Activated CD4-positive, alpha-beta T cell treated with anti-CD3 and anti-CD28 coated beads, Interleukin-2, amount 10 ng/mL, durations not matched to agents 24 days and 14 days (primary cell): Measurements from ENCODE around the gene HOXC10. TPM values are rescaled to one million over a fixed set of nuclear protein-coding genes. Genes with fewer than 3 reads are reported as not detected.
A peak's percentile ranks its signal among the peaks of the same experiment; 100 is the strongest.

Experiments used
- DNase-seq: peaks from one replicate; pipeline ENCODE4 v3.0.0; 2022
- H3K27ac Mint-ChIP-seq: one replicate; pipeline ENCODE4 v1.8.0; 2022; ENCODE audit warnings: mild to moderate bottlenecking, mixed read lengths
- H3K27me3 Mint-ChIP-seq: one replicate; pipeline ENCODE4 v1.8.0; 2022; ENCODE audit warnings: mixed read lengths
- H3K36me3 Mint-ChIP-seq: one replicate; pipeline ENCODE4 v1.8.0; 2022; ENCODE audit warnings: low read depth, mild to moderate bottlenecking, mixed read lengths
- H3K4me1 Mint-ChIP-seq: one replicate; pipeline ENCODE4 v1.8.0; 2021; ENCODE audit warnings: mixed read lengths
- H3K4me3 Mint-ChIP-seq: one replicate; pipeline ENCODE4 v1.8.0; 2022; ENCODE audit warnings: mild to moderate bottlenecking, moderate library complexity, mixed read lengths
- H3K9me3 Mint-ChIP-seq: one replicate; pipeline ENCODE4 v1.8.0; 2021; ENCODE audit warnings: mixed read lengths
- intact Hi-C: fragments of 100-400 bp; cut with micrococcal nuclease; formaldehyde crosslinking; loops from one replicate; pipeline ENCODE4 v1.15.1; 2023
- total RNA-seq: library from RNA; stranded (reverse); gene quantifications from 2 replicates; pipeline ENCODE4 v1.2.3, GENCODE V29; 2022

Gene HOXC10
- not detected in 2 replicates for total RNA-seq

DNA sequence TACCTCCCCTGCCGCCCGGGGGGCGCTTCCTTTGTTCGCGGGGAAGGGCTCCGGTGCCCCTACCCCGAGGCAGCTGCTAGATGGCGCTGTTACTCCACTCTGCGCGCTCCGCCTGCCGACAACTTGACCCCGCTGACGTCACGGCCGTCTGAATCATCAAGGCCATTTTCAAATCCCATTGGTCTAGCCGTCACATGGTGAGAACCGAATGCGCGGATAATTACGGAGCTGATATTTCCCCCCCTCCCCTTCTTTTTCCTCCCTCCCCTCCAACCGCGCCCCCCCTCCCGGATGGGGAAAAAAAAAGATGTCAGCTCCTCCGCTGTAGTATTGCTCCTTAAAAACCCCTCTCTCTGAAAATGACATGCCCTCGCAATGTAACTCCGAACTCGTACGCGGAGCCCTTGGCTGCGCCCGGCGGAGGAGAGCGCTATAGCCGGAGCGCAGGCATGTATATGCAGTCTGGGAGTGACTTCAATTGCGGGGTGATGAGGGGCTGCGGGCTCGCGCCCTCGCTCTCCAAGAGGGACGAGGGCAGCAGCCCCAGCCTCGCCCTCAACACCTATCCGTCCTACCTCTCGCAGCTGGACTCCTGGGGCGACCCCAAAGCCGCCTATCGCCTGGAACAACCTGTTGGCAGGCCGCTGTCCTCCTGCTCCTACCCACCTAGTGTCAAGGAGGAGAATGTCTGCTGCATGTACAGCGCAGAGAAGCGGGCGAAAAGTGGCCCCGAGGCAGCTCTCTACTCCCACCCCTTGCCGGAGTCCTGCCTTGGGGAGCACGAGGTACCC, at the start of gene HOXC10:
Gene HOXC10 (plus strand): TSS at position 246 of the 791 bp plus-strand sequence. CDS start 114 bp downstream, at position 360.
- Mint-ChIP-seq H3K4me3 (peak within 1 kb of the TSS; percentile 59), H3K27ac (peak within 1 kb of the TSS; percentile 81)

DNA sequence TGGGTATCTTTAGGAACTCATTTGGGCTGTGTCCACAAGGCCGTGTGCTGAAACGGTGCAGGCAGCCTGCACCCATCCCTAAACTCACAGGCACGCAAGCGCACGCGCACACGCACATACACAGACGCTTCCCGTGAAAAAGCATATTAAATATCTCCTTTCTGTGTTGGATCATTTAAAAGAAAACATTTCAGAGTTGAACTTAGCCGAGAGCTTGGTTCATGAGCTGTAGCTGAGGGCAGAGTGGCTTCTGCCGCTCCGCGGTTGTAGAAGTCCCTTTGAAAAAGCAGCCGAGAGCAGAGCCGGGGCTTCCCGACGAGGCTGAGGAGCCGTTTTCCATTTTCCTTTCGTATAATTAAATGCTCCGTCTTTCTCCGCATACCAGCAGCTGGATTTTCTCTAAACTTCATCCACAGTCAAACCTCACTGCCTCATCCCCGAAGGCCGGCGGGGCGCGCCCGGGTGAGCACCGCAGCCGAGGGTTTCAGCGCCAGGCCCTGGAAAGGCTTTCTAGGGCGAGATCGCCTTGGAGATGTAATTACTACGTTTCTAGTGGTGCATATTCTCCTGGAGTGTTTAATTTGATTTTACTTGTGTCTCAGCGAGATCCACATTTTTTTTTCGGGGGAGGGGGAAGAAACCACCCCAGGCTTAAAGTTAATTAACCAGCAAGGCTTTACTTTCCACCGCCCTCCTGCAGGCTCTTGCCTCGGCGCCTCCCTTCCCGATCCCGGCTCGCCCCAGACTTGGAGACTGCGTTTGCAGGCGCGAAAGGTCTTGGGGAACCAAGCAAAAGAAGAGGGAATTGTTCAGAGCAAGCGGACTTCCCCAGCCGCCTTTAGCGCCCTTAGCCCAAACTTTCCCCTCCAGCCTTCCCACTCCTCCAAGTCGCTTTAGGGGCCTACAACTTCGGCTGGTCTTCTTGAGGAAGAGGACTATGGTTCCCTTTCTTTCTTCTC, 49.3 kb upstream of the HOXC10 start:
- H3K4me3 Mint-ChIP-seq = no peak overlapping the region
- H3K4me1 Mint-ChIP-seq = peaks cover 2% of the 10 kb centered on the region
- H3K27me3 Mint-ChIP-seq = peaks cover 88% of the 10 kb centered on the region
- intact Hi-C loops = loop anchor here (2.0 to 10.0 kb wide), 2 partner anchors 15 to 59 kb away; no protein-coding TSS in a partner anchor
- peak overlapping the region; percentile 41 for H3K27ac Mint-ChIP-seq
- H3K9me3 Mint-ChIP-seq = peaks cover 7% of the 10 kb centered on the region
- no peak for DNase-seq
- H3K36me3 Mint-ChIP-seq = no peaks in the 10 kb centered on the region

More for the DNA sequence above, at the start of gene HOXC10:
- DNase-seq = peak; percentile 90
- peaks cover 92% of the 10 kb centered on the region for H3K27me3 Mint-ChIP-seq
- peaks cover 24% of the 10 kb centered on the region for H3K4me1 Mint-ChIP-seq
- H3K36me3 Mint-ChIP-seq = peaks cover 2% of the 10 kb centered on the region
- intact Hi-C loops = loop anchor here (10.0 kb wide), 1 partner anchor 290 kb away; no protein-coding TSS in a partner anchor
- no peaks in the 10 kb centered on the region for H3K9me3 Mint-ChIP-seq

DNA sequence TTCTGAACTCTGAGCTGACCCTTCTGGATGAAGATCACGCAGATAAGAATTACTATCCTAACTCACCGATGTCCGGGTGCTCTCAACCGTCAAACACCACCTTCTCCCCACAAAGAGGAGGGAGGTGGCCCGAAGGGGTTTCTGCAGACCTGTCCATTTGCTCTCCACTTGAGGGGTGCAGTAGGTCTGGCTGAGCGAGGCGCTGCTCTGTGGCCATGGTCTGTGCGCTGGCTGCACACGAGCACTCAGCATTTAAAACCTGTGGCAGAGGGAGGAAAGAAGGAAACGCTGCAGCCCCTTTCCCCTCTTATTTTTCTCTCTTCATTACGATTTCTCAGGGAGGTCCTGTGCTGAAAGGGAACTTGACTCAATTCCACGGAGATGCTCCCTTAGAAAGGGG, 47.8 kb upstream of the HOXC10 start:
- Mint-ChIP-seq H3K36me3 (no peaks in the 10 kb centered on the region), H3K27me3 (peaks cover 88% of the 10 kb centered on the region)
- intact Hi-C loops = loop anchor here (2.0 to 10.0 kb wide), 2 partner anchors 14 to 58 kb away; no protein-coding TSS in a partner anchor

DNA sequence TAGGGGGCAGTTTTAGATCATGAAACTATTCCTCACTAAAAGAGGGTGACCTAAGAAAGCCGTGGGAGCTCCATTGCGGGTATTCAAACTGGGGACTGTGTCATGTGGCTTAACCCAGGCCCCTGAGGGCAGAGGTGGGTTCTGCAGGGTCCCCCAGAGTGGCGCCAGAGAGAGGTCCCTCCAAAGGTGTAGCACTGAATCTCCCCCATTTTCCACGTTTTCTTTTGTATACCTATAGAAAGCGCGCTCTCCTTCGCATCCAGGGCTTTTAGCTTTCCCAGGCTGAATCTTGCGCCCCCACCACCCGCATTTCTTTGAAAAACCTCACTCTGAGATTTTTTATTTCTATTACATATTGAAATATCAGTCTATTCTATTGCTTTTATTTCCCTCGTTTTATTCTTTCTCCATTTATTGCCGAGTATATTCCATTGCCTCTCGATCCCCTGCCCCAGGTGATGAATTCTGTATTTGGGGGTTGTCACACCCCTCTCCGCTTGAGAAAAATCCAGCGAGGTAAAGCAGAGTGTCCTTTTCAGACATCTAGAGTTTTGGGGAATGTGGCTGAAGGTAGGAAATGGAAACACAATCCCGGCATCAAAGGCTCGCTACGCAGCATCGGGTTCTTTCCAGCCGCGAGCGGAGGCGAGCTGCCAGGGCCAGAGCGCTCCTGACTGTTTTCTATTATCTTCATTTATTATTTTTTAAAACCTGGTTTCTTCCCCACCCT, 47.2 kb upstream of the HOXC10 start:
- intact Hi-C loops = loop anchor here (2.0 to 10.0 kb wide), 2 partner anchors 13 to 57 kb away; no protein-coding TSS in a partner anchor
- Mint-ChIP-seq H3K9me3 (peaks cover 7% of the 10 kb centered on the region), H3K4me1 (peaks cover 2% of the 10 kb centered on the region), H3K27me3 (peaks cover 87% of the 10 kb centered on the region), H3K36me3 (no peaks in the 10 kb centered on the region), H3K4me3 (no peak overlapping the region), H3K27ac (peak overlapping the region; percentile 15)
- no peak for DNase-seq

More for the DNA sequence above, 47.8 kb upstream of the HOXC10 start:
- peaks cover 2% of the 10 kb centered on the region for H3K4me1 Mint-ChIP-seq
- H3K27ac Mint-ChIP-seq = no peak overlapping the region
- H3K4me3 Mint-ChIP-seq = no peak overlapping the region
- peaks cover 7% of the 10 kb centered on the region for H3K9me3 Mint-ChIP-seq
- no peak for DNase-seq

DNA sequence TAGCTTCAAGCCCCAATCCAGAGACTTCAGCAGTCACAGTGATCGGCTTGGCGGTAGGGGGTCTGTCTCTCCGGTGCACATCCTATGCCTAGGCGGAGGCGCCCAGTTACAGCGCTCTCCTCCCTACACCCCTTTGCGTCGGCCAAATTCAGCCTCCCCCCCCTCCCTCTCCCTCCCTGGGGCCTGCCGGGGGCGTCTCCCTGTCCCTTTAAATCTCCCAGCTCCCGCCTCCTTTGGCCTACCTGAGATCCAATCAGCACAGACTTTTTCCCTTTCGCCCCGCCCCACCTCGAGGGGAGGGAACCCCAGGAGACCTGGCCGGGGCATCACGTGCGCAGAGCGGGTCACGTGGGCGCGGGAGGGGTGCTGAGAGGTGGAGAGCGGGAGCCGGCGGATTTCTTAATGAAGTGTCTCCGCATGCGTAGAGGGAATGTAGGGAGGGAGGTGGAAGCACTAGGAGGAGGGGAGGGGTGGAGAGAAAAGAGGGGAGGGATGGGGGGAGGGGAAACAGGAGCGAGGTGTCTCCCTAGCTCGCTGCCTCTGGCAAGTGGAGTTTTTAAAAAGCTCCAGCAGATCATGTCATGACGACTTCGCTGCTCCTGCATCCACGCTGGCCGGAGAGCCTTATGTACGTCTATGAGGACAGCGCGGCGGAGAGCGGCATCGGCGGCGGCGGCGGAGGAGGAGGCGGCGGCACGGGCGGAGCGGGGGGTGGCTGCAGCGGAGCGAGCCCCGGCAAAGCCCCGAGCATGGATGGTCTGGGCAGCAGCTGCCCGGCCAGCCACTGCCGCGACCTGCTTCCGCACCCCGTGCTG, 46.4 kb upstream of the HOXC10 start, which contains the start of gene HOXC13:
Gene HOXC13 (plus strand): TSS at position 506 of the 815 bp plus-strand sequence. CDS start 76 bp downstream, at position 582.
- Mint-ChIP-seq H3K27ac (no peak within 1 kb of the TSS), H3K36me3 (no peaks in the 10 kb centered on the region), H3K4me1 (peaks cover 2% of the 10 kb centered on the region), H3K4me3 (no peak within 1 kb of the TSS), H3K9me3 (peaks cover 7% of the 10 kb centered on the region), H3K27me3 (peaks cover 85% of the 10 kb centered on the region)
- DNase-seq = no peak
- intact Hi-C loops = loop anchor here (10.0 kb wide), 1 partner anchor 56 kb away; no protein-coding TSS in a partner anchor

DNA sequence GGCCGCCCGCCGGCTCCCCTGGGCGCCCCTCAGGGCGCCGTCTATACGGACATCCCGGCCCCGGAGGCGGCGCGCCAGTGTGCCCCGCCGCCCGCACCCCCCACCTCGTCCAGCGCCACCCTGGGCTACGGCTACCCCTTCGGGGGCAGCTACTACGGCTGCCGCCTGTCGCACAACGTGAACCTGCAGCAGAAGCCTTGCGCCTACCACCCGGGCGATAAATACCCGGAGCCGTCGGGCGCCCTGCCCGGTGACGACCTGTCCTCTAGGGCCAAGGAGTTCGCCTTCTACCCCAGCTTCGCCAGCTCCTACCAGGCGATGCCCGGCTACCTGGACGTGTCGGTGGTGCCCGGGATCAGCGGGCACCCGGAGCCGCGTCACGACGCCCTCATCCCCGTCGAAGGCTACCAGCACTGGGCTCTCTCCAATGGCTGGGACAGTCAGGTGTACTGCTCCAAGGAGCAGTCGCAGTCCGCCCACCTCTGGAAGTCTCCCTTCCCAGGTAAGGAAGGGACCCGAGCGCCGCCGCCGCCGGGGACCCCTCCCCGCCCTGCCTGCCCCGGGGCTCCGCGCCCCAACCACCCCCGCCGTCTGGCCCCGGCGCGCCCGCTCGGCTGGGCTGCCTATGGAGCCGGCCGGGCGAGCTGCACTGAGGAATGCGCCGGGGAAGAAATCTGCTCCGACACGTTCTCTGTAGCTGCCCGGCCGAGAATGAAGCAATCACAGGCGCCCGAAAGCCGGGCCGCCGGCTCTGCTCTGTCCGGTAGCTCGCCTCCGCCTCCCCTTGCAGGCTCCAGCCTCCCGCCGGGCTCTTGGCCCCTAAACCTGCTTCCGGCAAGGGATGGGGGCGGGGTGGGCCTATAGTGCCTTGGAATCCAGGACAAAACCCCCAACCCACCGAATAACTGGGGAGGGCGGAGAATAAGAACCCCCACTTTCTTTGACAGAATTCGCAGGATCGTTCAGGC, 45.5 kb upstream of the HOXC10 start:
- no peak overlapping the region for H3K4me3 Mint-ChIP-seq
- H3K4me1 Mint-ChIP-seq = peaks cover 2% of the 10 kb centered on the region
- H3K27ac Mint-ChIP-seq = no peak overlapping the region
- H3K36me3 Mint-ChIP-seq = no peaks in the 10 kb centered on the region
- H3K27me3 Mint-ChIP-seq = peaks cover 85% of the 10 kb centered on the region
- intact Hi-C loops = loop anchor here (10.0 kb wide), 1 partner anchor 55 kb away; no protein-coding TSS in a partner anchor
- DNase-seq = no peak
- H3K9me3 Mint-ChIP-seq = peaks cover 7% of the 10 kb centered on the region

DNA sequence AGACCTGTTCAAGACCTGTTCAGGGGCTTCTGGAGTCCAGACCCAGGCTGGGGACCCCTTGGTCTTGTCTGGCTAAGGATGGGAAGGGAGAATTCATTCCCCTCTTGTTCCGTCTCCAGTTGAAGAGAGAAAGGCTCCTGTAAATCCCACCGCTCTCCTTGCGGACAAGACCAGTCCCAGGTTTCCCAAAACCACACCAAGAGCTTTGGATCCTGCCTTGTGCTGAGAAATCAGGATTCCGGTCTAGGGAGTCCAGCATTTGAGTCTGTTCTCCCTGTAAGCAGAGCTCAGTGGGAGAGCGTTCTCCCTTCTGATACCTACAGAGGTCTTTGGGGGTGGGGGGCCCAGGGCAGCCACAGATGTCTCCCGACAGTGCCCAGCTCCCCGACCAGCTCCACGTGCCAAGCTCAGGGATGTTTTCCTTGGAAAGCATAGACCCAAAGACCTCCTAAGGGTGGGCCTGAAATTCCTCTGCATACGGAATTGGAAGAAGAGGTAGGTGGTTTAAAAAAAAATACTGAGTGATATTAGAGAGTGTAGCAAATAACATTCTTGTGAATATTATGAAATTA, 44.4 kb upstream of the HOXC10 start:
- Mint-ChIP-seq H3K27ac (no peak overlapping the region), H3K9me3 (peaks cover 7% of the 10 kb centered on the region), H3K36me3 (no peaks in the 10 kb centered on the region), H3K4me3 (no peak overlapping the region), H3K4me1 (peaks cover 2% of the 10 kb centered on the region), H3K27me3 (peaks cover 86% of the 10 kb centered on the region)
- no peak for DNase-seq
- intact Hi-C loops = no loop called here

DNA sequence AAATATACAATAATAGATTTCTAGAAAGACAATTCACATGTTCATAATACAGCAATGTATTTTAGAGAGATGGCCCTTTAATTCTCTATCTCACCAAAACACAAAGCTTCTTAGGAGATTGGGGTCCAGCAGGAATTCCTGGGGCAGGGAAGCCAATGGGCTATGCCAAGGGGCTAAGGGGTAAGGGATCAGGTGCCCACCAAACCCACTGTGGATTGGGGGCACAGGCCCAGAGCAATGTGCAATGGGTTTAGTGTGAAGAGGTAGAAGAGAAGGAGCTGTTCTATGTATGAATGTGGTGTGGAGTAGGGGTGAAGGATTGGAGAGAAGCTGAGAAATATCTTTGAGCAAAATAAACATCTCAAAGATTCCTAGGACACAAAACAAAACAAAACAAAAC, 43.8 kb upstream of the HOXC10 start:
- Mint-ChIP-seq H3K27ac (no peak overlapping the region), H3K36me3 (no peaks in the 10 kb centered on the region), H3K4me1 (no peaks in the 10 kb centered on the region)

DNA sequence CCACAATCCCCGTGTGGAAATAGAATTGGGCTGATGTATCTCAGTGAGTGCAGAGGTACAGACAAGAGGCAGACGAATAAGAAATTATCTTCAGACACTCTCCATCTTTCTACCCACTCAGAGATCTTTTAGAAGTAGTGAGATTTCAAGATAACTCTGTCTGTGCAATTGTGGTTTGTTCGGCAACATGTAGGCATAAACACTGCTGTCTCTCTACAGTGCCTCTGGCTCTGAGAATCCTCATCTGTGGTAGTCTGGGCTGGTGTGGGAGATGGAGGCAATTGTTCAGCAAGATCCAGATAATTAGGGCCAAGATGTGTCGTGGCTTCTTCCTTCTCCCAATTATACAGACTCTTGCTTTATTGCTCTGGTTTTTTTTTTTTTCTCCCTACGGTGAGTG, 43.2 kb upstream of the HOXC10 start:
- intact Hi-C loops = no loop called here
- peaks cover 87% of the 10 kb centered on the region for H3K27me3 Mint-ChIP-seq
- DNase-seq = no peak
- H3K4me3 Mint-ChIP-seq = no peak overlapping the region
- H3K4me1 Mint-ChIP-seq = no peaks in the 10 kb centered on the region
- H3K27ac Mint-ChIP-seq = no peak overlapping the region
- H3K36me3 Mint-ChIP-seq = no peaks in the 10 kb centered on the region
- H3K9me3 Mint-ChIP-seq = peaks cover 7% of the 10 kb centered on the region

More for the DNA sequence above, 43.8 kb upstream of the HOXC10 start:
- intact Hi-C loops = no loop called here
- Mint-ChIP-seq H3K4me3 (no peak overlapping the region), H3K27me3 (peaks cover 86% of the 10 kb centered on the region), H3K9me3 (peaks cover 7% of the 10 kb centered on the region)
- no peak for DNase-seq

DNA sequence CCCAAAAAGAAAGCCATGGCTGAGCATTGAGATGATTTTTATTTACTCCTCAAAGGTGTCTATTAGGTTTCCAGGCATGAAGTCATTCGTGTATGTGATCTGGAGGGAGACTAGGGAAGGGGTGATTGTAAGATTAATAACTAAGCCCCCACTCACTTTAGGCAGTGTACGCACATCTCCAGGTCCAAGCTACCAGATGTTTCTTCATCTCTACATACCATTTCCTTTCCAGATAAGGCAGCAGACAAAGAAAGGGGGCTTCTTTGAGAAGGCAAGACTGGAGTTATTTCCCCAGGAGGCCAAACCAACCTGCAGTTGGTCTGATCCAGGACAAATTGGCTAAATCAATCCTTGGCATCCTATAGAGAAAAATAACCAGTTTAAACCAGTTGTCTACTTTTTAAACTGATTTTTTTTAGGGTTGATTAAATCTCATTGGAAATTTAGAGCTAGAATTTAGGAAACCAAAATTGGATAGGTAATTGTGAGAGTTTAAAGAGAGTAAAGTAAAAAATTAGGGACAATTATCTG, 42.4 kb upstream of the HOXC10 start:
- Mint-ChIP-seq H3K36me3 (no peaks in the 10 kb centered on the region), H3K4me1 (no peaks in the 10 kb centered on the region), H3K4me3 (no peak overlapping the region), H3K9me3 (peaks cover 3% of the 10 kb centered on the region), H3K27ac (no peak overlapping the region), H3K27me3 (peaks cover 85% of the 10 kb centered on the region)
- no peak for DNase-seq
- intact Hi-C loops = no loop called here

DNA sequence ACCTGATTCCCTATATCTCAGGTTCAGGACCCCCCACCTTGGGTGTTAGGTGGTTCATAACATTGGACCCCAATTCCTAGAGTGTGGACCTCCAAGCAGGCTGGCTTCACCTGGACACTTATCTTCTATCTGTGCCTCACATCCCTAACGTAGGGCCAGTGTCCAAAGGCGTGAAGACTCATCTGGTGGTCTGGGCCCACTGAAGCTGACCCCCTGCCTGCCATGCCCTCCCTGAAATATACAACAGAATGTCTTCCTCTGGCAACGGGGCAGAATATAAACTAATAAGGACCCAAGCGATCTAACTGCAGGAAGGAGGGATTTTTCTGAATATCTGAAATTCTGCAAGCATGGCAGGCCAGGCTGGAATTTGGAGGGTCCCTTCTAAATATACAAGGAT, 40.7 kb upstream of the HOXC10 start:
- H3K9me3 Mint-ChIP-seq = peaks cover 3% of the 10 kb centered on the region
- H3K4me1 Mint-ChIP-seq = no peaks in the 10 kb centered on the region
- intact Hi-C loops = no loop called here

More for the DNA sequence above, 40.7 kb upstream of the HOXC10 start:
- Mint-ChIP-seq H3K27ac (no peak overlapping the region), H3K4me3 (no peak overlapping the region), H3K27me3 (peaks cover 89% of the 10 kb centered on the region), H3K36me3 (no peaks in the 10 kb centered on the region)
- no peak for DNase-seq
